HG03039 (cell line): ENCODE results near the gene MIER2.

Experiments used
- ATAC-seq: cut with Tn5 transposase; IDR thresholded peaks from one replicate; pipeline ENCODE4 v1.9.1; 2021; ENCODE audit warnings: mild to moderate bottlenecking, moderate library complexity; ENCODE audit not compliant: unreplicated experiment

Gene MIER2

GRCh38 chr19:379796-380195 lies 35.2 kb upstream of the MIER2 start:
- no peak for ATAC-seq

- no peak for ATAC-seq
Measured at GRCh38 chr19:378706-379105, 34.1 kb upstream of the MIER2 start.

GRCh38 chr19:377801-378581 lies 33.4 kb upstream of the MIER2 start:
- ATAC-seq: no peak

GRCh38 chr19:376111-376470 lies 31.5 kb upstream of the MIER2 start:
- no peak for ATAC-seq

- no peak for ATAC-seq
Measured at GRCh38 chr19:375395-376110, 31.0 kb upstream of the MIER2 start.

GRCh38 chr19:374886-375235 lies 30.3 kb upstream of the MIER2 start:
- no peak for ATAC-seq

GRCh38 chr19:374183-374885 lies 29.7 kb upstream of the MIER2 start:
- no peak for ATAC-seq

- no peak for ATAC-seq
Measured at GRCh38 chr19:373391-374182, 29.0 kb upstream of the MIER2 start.

GRCh38 chr19:372306-372890 lies 27.8 kb upstream of the MIER2 start:
- ATAC-seq: no peak

GRCh38 chr19:371501-372168 lies 27.0 kb upstream of the MIER2 start:
- no peak for ATAC-seq

GRCh38 chr19:370641-371330 lies 26.2 kb upstream of the MIER2 start:
- no peak for ATAC-seq

- ATAC-seq: no peak
Measured at GRCh38 chr19:369876-370275, 25.3 kb upstream of the MIER2 start.

GRCh38 chr19:369256-369655 lies 24.7 kb upstream of the MIER2 start:
- ATAC-seq: no peak

- ATAC-seq: no peak
Measured at GRCh38 chr19:368630-369024, 24.0 kb upstream of the MIER2 start.

GRCh38 chr19:367963-368629 lies 23.5 kb upstream of the MIER2 start:
- no peak for ATAC-seq

GRCh38 chr19:367561-367960 lies 23.0 kb upstream of the MIER2 start:
- no peak for ATAC-seq

GRCh38 chr19:366951-367350 lies 22.4 kb upstream of the MIER2 start:
- no peak for ATAC-seq

- no peak for ATAC-seq
Measured at GRCh38 chr19:366205-366783, 21.7 kb upstream of the MIER2 start.
